COR-L47 (cell line): ENCODE measurements around the gene ITPK1.
A peak's percentile ranks its signal among the peaks of the same experiment; 100 is the strongest.
"Not testable (repeated sequence)": the region's sequence is repeated elsewhere in the genome, so short reads cannot be mapped to it uniquely, and the experiment has no call there.

Experiments used
- DNase-seq: peaks from one replicate; lab custom pipeline; 2025; lab: John Stamatoyannopoulos, UW

Gene ITPK1

GRCh38 chr14:93115821-93116675, at the start of gene ITPK1:
Gene ITPK1, minus strand, starts transcription at chr14:93115925. Its CDS starts 762 bp downstream, at chr14:93115163.
- DNase-seq: peak; percentile 69

GRCh38 chr14:93163564-93163963, 47.8 kb upstream of the ITPK1 start:
- DNase-seq: no peak

- no peak for DNase-seq
These were observed 45.8 kb upstream of the ITPK1 start for GRCh38 chr14:93161411-93161940.

GRCh38 chr14:93160353-93160801, 44.7 kb upstream of the ITPK1 start:
- peak; percentile 35 for DNase-seq

GRCh38 chr14:93159625-93160352, 44.1 kb upstream of the ITPK1 start:
- not testable (repeated sequence) for DNase-seq

- DNase-seq: not testable (repeated sequence)
These were observed 42.6 kb upstream of the ITPK1 start for GRCh38 chr14:93158349-93158748.

GRCh38 chr14:93156693-93157369, 41.1 kb upstream of the ITPK1 start:
- no peak for DNase-seq

GRCh38 chr14:93155667-93156066, 39.9 kb upstream of the ITPK1 start:
- DNase-seq: no peak

GRCh38 chr14:93153121-93153520, 37.4 kb upstream of the ITPK1 start:
- no peak for DNase-seq

GRCh38 chr14:93150227-93151208, 34.8 kb upstream of the ITPK1 start:
- no peak for DNase-seq

- DNase-seq: no peak
These were observed 33.3 kb upstream of the ITPK1 start for GRCh38 chr14:93148979-93149378.

- no peak for DNase-seq
These were observed 30.4 kb upstream of the ITPK1 start for GRCh38 chr14:93146119-93146518.

GRCh38 chr14:93142854-93143652, 27.3 kb upstream of the ITPK1 start:
- no peak for DNase-seq

- peak; percentile 85 for DNase-seq
These were observed 22.1 kb upstream of the ITPK1 start for GRCh38 chr14:93137864-93138263.

GRCh38 chr14:93136508-93136907, 20.8 kb upstream of the ITPK1 start:
- not testable (repeated sequence) for DNase-seq

GRCh38 chr14:93136009-93136408, 20.3 kb upstream of the ITPK1 start:
- DNase-seq: no peak

- no peak for DNase-seq
These were observed 19.7 kb upstream of the ITPK1 start for GRCh38 chr14:93135399-93135798.

GRCh38 chr14:93133464-93133863, 17.7 kb upstream of the ITPK1 start:
- no peak for DNase-seq

GRCh38 chr14:93132472-93133065, 16.8 kb upstream of the ITPK1 start:
- DNase-seq: peak; percentile 14
